ENCODE results near the gene ESM1. TPM values are rescaled to one million over a fixed set of nuclear protein-coding genes. Genes with fewer than 3 reads are reported as not detected.
"Not testable (repeated sequence)": the region's sequence is repeated elsewhere in the genome, so short reads cannot be mapped to it uniquely, and the experiment has no call there.

Gene ESM1
- total RNA-seq, 1 donor from 2014 or later = not detected

- Mint-ChIP-seq H3K4me3 (ENCODE audit: unreplicated experiment) (no peak overlapping the region), H3K9me3 (ENCODE audit: unreplicated experiment) (no peaks in the 10 kb centered on the region), H3K27ac (ENCODE audit: unreplicated experiment) (no peak overlapping the region), H3K36me3 (ENCODE audit: unreplicated experiment) (no peaks in the 10 kb centered on the region), H3K4me1 (ENCODE audit: low read depth, unreplicated experiment) (no peaks in the 10 kb centered on the region), H3K27me3 (ENCODE audit: unreplicated experiment) (no peaks in the 10 kb centered on the region)
- no peak for DNase-seq
- TF ChIP-seq CTCF (IDR thresholded peaks at IDR 0.05; ENCODE audit: partially characterized antibody, unreplicated experiment) = no peak
Measured at GRCh38 chr5:55030220-55030619, 44.8 kb upstream of the ESM1 start.

GRCh38 chr5:55027595-55027994 is 42.2 kb upstream of the ESM1 start:
- DNase-seq = no peak
- H3K4me3 Mint-ChIP-seq (ENCODE audit: unreplicated experiment) = no peak overlapping the region
- no peak for TF ChIP-seq CTCF (IDR thresholded peaks at IDR 0.05; ENCODE audit: partially characterized antibody, unreplicated experiment)
- H3K4me1 Mint-ChIP-seq (ENCODE audit: low read depth, unreplicated experiment) = no peaks in the 10 kb centered on the region
- no peaks in the 10 kb centered on the region for H3K27me3 Mint-ChIP-seq (ENCODE audit: unreplicated experiment)
- H3K9me3 Mint-ChIP-seq (ENCODE audit: unreplicated experiment) = no peaks in the 10 kb centered on the region
- no peak overlapping the region for H3K27ac Mint-ChIP-seq (ENCODE audit: unreplicated experiment)
- H3K36me3 Mint-ChIP-seq (ENCODE audit: unreplicated experiment) = no peaks in the 10 kb centered on the region

GRCh38 chr5:55022450-55022849 is 37.1 kb upstream of the ESM1 start:
- H3K4me3 Mint-ChIP-seq (ENCODE audit: unreplicated experiment) = no peak overlapping the region

GRCh38 chr5:55021821-55022220 is 36.4 kb upstream of the ESM1 start:
- H3K27ac Mint-ChIP-seq (ENCODE audit: unreplicated experiment) = no peak overlapping the region
- H3K36me3 Mint-ChIP-seq (ENCODE audit: unreplicated experiment) = no peaks in the 10 kb centered on the region
- no peak overlapping the region for H3K4me3 Mint-ChIP-seq (ENCODE audit: unreplicated experiment)
- peak; percentile 21 for DNase-seq
- TF ChIP-seq CTCF (IDR thresholded peaks at IDR 0.05; ENCODE audit: partially characterized antibody, unreplicated experiment) = no peak
- H3K9me3 Mint-ChIP-seq (ENCODE audit: unreplicated experiment) = no peaks in the 10 kb centered on the region
- H3K27me3 Mint-ChIP-seq (ENCODE audit: unreplicated experiment) = no peaks in the 10 kb centered on the region
- peaks cover 1% of the 10 kb centered on the region for H3K4me1 Mint-ChIP-seq (ENCODE audit: low read depth, unreplicated experiment)

More at GRCh38 chr5:55022450-55022849, 37.1 kb upstream of the ESM1 start:
- Mint-ChIP-seq H3K27me3 (ENCODE audit: unreplicated experiment) (no peaks in the 10 kb centered on the region), H3K9me3 (ENCODE audit: unreplicated experiment) (no peaks in the 10 kb centered on the region), H3K36me3 (ENCODE audit: unreplicated experiment) (no peaks in the 10 kb centered on the region), H3K4me1 (ENCODE audit: low read depth, unreplicated experiment) (peaks cover 1% of the 10 kb centered on the region), H3K27ac (ENCODE audit: unreplicated experiment) (no peak overlapping the region)
- no peak for TF ChIP-seq CTCF (IDR thresholded peaks at IDR 0.05; ENCODE audit: partially characterized antibody, unreplicated experiment)
- no peak for DNase-seq

- Mint-ChIP-seq H3K4me1 (ENCODE audit: low read depth, unreplicated experiment) (peaks cover 1% of the 10 kb centered on the region), H3K27ac (ENCODE audit: unreplicated experiment) (no peak overlapping the region), H3K36me3 (ENCODE audit: unreplicated experiment) (no peaks in the 10 kb centered on the region), H3K27me3 (ENCODE audit: unreplicated experiment) (no peaks in the 10 kb centered on the region), H3K4me3 (ENCODE audit: unreplicated experiment) (no peak overlapping the region), H3K9me3 (ENCODE audit: unreplicated experiment) (no peaks in the 10 kb centered on the region)
- no peak for DNase-seq
- TF ChIP-seq CTCF (IDR thresholded peaks at IDR 0.05; ENCODE audit: partially characterized antibody, unreplicated experiment) = no peak
Measured at GRCh38 chr5:55021410-55021809, 36.0 kb upstream of the ESM1 start.

- not testable (repeated sequence) for H3K4me1 Mint-ChIP-seq (ENCODE audit: low read depth, unreplicated experiment); H3K27me3 Mint-ChIP-seq (ENCODE audit: unreplicated experiment); H3K4me3 Mint-ChIP-seq (ENCODE audit: unreplicated experiment); H3K9me3 Mint-ChIP-seq (ENCODE audit: unreplicated experiment); H3K36me3 Mint-ChIP-seq (ENCODE audit: unreplicated experiment); DNase-seq; H3K27ac Mint-ChIP-seq (ENCODE audit: unreplicated experiment)
Measured at GRCh38 chr5:55010149-55010548, 24.8 kb upstream of the ESM1 start.

Measured in glutamatergic neuron (in vitro differentiated cells).